Duodenal mucosa (tissue), 2 donors: ENCODE measurements around the gene DENND1A.
"Not testable (repeated sequence)": the region's sequence is repeated elsewhere in the genome, so short reads cannot be mapped to it uniquely, and the experiment has no call there.

Experiments used
- H3K27ac ChIP-seq: one replicate; pipeline ENCODE4 v1.7.0; 2013; ENCODE audit warnings: low read depth, low read length
- H3K27me3 ChIP-seq, 2 donors: one replicate each; pipeline ENCODE4 v1.7.0; 2013; ENCODE audit warnings: low read length in 2 of 2, control low read depth in 1 of 2; ENCODE audit not compliant: insufficient read depth in 2 of 2, control insufficient read depth in 1 of 2
- H3K36me3 ChIP-seq, 2 donors: one replicate each; pipeline ENCODE4 v1.7.0; 2013; ENCODE audit warnings: low read length in 2 of 2, control low read depth in 1 of 2; ENCODE audit not compliant: insufficient read depth in 2 of 2, control insufficient read depth in 1 of 2
- H3K4me1 ChIP-seq, 2 donors: one replicate each; pipeline ENCODE4 v1.7.0; 2013; ENCODE audit warnings: low read length in 2 of 2, control low read depth in 1 of 2; ENCODE audit not compliant: insufficient read depth in 2 of 2, control insufficient read depth in 1 of 2
- H3K4me3 ChIP-seq, 2 donors: one replicate each; pipeline ENCODE4 v1.7.0; 2013; ENCODE audit warnings: low read length in 2 of 2, low read depth in 1 of 2
- H3K9ac ChIP-seq, 2 donors: one replicate each; pipeline ENCODE4 v1.7.0; 2013; ENCODE audit warnings: low read length in 2 of 2, low read depth in 1 of 2
- H3K9me3 ChIP-seq, 2 donors: one replicate each; pipeline ENCODE4 v1.7.0; 2013; ENCODE audit warnings: low read length in 2 of 2, control low read depth in 1 of 2; ENCODE audit not compliant: control insufficient read depth in 1 of 2

DENND1A gene

GRCh38 chr9:123398938-123399337, 531.0 kb downstream of the DENND1A start:
- H3K4me1 ChIP-seq, H3K9me3 ChIP-seq, H3K27me3 ChIP-seq, H3K9ac ChIP-seq, H3K36me3 ChIP-seq, H3K27ac ChIP-seq, H3K4me3 ChIP-seq: not testable (repeated sequence)

GRCh38 chr9:123397975-123398374, 532.0 kb downstream of the DENND1A start:
- Histone ChIP-seq H3K9ac (no peak overlapping the region), H3K36me3 (peaks cover 0 to 4% of the 10 kb centered on the region in 2 donors), H3K4me3 (no peak overlapping the region), H3K27me3 (no peaks in the 10 kb centered on the region), H3K9me3 (no peaks in the 10 kb centered on the region), H3K27ac (no peak overlapping the region), H3K4me1 (no peaks in the 10 kb centered on the region)

- H3K36me3 ChIP-seq, result no peaks in the 10 kb centered on the region
- H3K4me3 ChIP-seq, result no peak overlapping the region
- H3K27me3 ChIP-seq, result no peaks in the 10 kb centered on the region
- no peaks in the 10 kb centered on the region for H3K4me1 ChIP-seq
- H3K27ac ChIP-seq, result no peak overlapping the region
- H3K9me3 ChIP-seq, result no peaks in the 10 kb centered on the region
- H3K9ac ChIP-seq, result no peak overlapping the region
These were observed 534.0 kb downstream of the DENND1A start for GRCh38 chr9:123395689-123396511.

- H3K36me3 ChIP-seq, result no peaks in the 10 kb centered on the region
- H3K9ac ChIP-seq, result no peak overlapping the region
- H3K4me3 ChIP-seq, result no peak overlapping the region
- no peaks in the 10 kb centered on the region for H3K27me3 ChIP-seq
- no peaks in the 10 kb centered on the region for H3K4me1 ChIP-seq
- no peaks in the 10 kb centered on the region for H3K9me3 ChIP-seq
- no peak overlapping the region for H3K27ac ChIP-seq
These were observed 534.6 kb downstream of the DENND1A start for GRCh38 chr9:123395276-123395688.

GRCh38 chr9:123394291-123395235, 535.4 kb downstream of the DENND1A start:
- H3K27ac ChIP-seq, result no peak overlapping the region
- no peaks in the 10 kb centered on the region for H3K27me3 ChIP-seq
- H3K36me3 ChIP-seq, result no peaks in the 10 kb centered on the region
- no peaks in the 10 kb centered on the region for H3K4me1 ChIP-seq
- H3K9me3 ChIP-seq, result no peaks in the 10 kb centered on the region
- no peak overlapping the region for H3K9ac ChIP-seq
- H3K4me3 ChIP-seq, result no peak overlapping the region

GRCh38 chr9:123392802-123393201, 537.1 kb downstream of the DENND1A start:
- H3K4me3 ChIP-seq, result no peak overlapping the region
- H3K27ac ChIP-seq, result no peak overlapping the region
- H3K9ac ChIP-seq, result no peak overlapping the region
- H3K36me3 ChIP-seq, result no peaks in the 10 kb centered on the region
- H3K27me3 ChIP-seq, result no peaks in the 10 kb centered on the region
- H3K9me3 ChIP-seq, result no peaks in the 10 kb centered on the region
- H3K4me1 ChIP-seq, result no peaks in the 10 kb centered on the region

GRCh38 chr9:123391946-123392345, 538.0 kb downstream of the DENND1A start:
- Histone ChIP-seq H3K27me3 (no peaks in the 10 kb centered on the region), H3K4me3 (no peak overlapping the region), H3K9ac (no peak overlapping the region), H3K36me3 (no peaks in the 10 kb centered on the region), H3K27ac (no peak overlapping the region), H3K4me1 (no peaks in the 10 kb centered on the region), H3K9me3 (no peaks in the 10 kb centered on the region)

- Histone ChIP-seq H3K4me3 (no peak overlapping the region), H3K36me3 (no peaks in the 10 kb centered on the region), H3K27me3 (no peaks in the 10 kb centered on the region), H3K27ac (no peak overlapping the region), H3K4me1 (no peaks in the 10 kb centered on the region), H3K9me3 (no peaks in the 10 kb centered on the region), H3K9ac (no peak overlapping the region)
These were observed 538.7 kb downstream of the DENND1A start for GRCh38 chr9:123391233-123391632.

GRCh38 chr9:123390337-123391135, 539.4 kb downstream of the DENND1A start:
- no peak overlapping the region for H3K27ac ChIP-seq
- H3K36me3 ChIP-seq, result no peaks in the 10 kb centered on the region
- no peaks in the 10 kb centered on the region for H3K27me3 ChIP-seq
- no peak overlapping the region for H3K4me3 ChIP-seq
- no peaks in the 10 kb centered on the region for H3K9me3 ChIP-seq
- no peak overlapping the region for H3K9ac ChIP-seq
- H3K4me1 ChIP-seq, result no peaks in the 10 kb centered on the region
